HG03342 (cell line): ENCODE data around the gene KIF5B.
"Not testable (repeated sequence)": the region's sequence is repeated elsewhere in the genome, so short reads cannot be mapped to it uniquely, and the experiment has no call there.

Experiments
- ATAC-seq: cut with Tn5 transposase; IDR thresholded peaks from one replicate; pipeline ENCODE4 v1.9.1; 2021; ENCODE audit warnings: mild to moderate bottlenecking, moderate library complexity; ENCODE audit not compliant: unreplicated experiment

The KIF5B gene

GRCh38 chr10:32056136-32057035 is at the start of gene KIF5B:
TSS of gene KIF5B (minus strand) at chr10:32056425. CDS start at chr10:32055973, 452 bp downstream.
- ATAC-seq = peak; percentile 85

- ATAC-seq = no peak
Measured at GRCh38 chr10:32105782-32106382, 49.7 kb upstream of the KIF5B start.

- ATAC-seq = no peak
Measured at GRCh38 chr10:32104622-32105509, 48.6 kb upstream of the KIF5B start.

- ATAC-seq = no peak
Measured at GRCh38 chr10:32104181-32104580, 48.0 kb upstream of the KIF5B start.

GRCh38 chr10:32103721-32104120 is 47.5 kb upstream of the KIF5B start:
- ATAC-seq = no peak

GRCh38 chr10:32098566-32099259 is 42.5 kb upstream of the KIF5B start:
- ATAC-seq = not testable (repeated sequence)

GRCh38 chr10:32095116-32095733 is 39.0 kb upstream of the KIF5B start:
- ATAC-seq = no peak

GRCh38 chr10:32093650-32094049 is 37.4 kb upstream of the KIF5B start:
- ATAC-seq = no peak

- no peak for ATAC-seq
Measured at GRCh38 chr10:32091046-32091445, 34.8 kb upstream of the KIF5B start.

- no peak for ATAC-seq
Measured at GRCh38 chr10:32084185-32084851, 28.1 kb upstream of the KIF5B start.

GRCh38 chr10:32077896-32078485 is 21.8 kb upstream of the KIF5B start:
- ATAC-seq = no peak

- ATAC-seq = no peak
Measured at GRCh38 chr10:32073659-32074058, 17.4 kb upstream of the KIF5B start.

- ATAC-seq = no peak
Measured at GRCh38 chr10:32073128-32073527, 16.9 kb upstream of the KIF5B start.

- ATAC-seq = no peak
Measured at GRCh38 chr10:32072025-32072800, 16.0 kb upstream of the KIF5B start.

- ATAC-seq = no peak
Measured at GRCh38 chr10:32070645-32071044, 14.4 kb upstream of the KIF5B start.

GRCh38 chr10:32068569-32068968 is 12.3 kb upstream of the KIF5B start:
- ATAC-seq = no peak

GRCh38 chr10:32067931-32068330 is 11.7 kb upstream of the KIF5B start:
- not testable (repeated sequence) for ATAC-seq

- ATAC-seq = no peak
Measured at GRCh38 chr10:32065856-32066255, 9.6 kb upstream of the KIF5B start.

GRCh38 chr10:32061440-32061839 is 5.2 kb upstream of the KIF5B start:
- ATAC-seq = no peak
